GM12875 (cell line): Measurements from ENCODE around the gene PEAK1.
"Not testable (repeated sequence)": the region's sequence is repeated elsewhere in the genome, so short reads cannot be mapped to it uniquely, and the experiment has no call there.

Experiments
- H3K4me3 ChIP-seq: one replicate; pipeline ENCODE4 v1.5.1; 2011; ENCODE audit warnings: low read depth, low read length, control low read depth
- TF ChIP-seq, protein P1 (sequence below): IDR thresholded peaks from 2 replicates; pipeline ENCODE4 v1.5.1; 2011; ENCODE audit warnings: low read depth, mild to moderate bottlenecking, control low read depth, inconsistent platforms, low read length, moderate library complexity, borderline replicate concordance; ENCODE audit not compliant: insufficient read depth

The PEAK1 gene

GRCh38 chr15:77168616-77169015 lies 251.3 kb downstream of the PEAK1 start:
- TF ChIP-seq, protein P1, sequence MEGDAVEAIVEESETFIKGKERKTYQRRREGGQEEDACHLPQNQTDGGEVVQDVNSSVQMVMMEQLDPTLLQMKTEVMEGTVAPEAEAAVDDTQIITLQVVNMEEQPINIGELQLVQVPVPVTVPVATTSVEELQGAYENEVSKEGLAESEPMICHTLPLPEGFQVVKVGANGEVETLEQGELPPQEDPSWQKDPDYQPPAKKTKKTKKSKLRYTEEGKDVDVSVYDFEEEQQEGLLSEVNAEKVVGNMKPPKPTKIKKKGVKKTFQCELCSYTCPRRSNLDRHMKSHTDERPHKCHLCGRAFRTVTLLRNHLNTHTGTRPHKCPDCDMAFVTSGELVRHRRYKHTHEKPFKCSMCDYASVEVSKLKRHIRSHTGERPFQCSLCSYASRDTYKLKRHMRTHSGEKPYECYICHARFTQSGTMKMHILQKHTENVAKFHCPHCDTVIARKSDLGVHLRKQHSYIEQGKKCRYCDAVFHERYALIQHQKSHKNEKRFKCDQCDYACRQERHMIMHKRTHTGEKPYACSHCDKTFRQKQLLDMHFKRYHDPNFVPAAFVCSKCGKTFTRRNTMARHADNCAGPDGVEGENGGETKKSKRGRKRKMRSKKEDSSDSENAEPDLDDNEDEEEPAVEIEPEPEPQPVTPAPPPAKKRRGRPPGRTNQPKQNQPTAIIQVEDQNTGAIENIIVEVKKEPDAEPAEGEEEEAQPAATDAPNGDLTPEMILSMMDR: no peak
- H3K4me3 ChIP-seq: no peak overlapping the region

GRCh38 chr15:77168141-77168540 lies 251.8 kb downstream of the PEAK1 start:
- TF ChIP-seq, protein P1: no peak
- H3K4me3 ChIP-seq: no peak overlapping the region

DNA sequence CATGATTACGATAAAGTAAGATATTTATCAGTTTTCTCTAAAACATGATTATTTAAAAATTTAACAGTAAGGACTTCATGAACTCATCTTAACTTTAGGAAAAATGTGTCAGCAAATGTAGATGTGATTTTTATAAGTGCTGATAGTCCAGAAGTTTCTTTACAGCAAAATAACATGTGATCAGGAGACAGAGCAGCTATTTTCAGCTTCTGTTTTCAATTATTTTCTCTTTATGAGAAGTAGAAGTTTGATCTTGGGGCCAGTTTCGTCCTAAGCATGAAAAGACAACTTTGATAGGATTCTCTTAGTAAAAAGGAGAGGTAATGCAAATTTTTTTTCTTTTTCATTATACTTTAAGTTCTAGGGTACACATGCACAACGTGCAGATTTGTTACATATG lies 252.5 kb downstream of the PEAK1 start:
- TF ChIP-seq, protein P1: no peak

DNA sequence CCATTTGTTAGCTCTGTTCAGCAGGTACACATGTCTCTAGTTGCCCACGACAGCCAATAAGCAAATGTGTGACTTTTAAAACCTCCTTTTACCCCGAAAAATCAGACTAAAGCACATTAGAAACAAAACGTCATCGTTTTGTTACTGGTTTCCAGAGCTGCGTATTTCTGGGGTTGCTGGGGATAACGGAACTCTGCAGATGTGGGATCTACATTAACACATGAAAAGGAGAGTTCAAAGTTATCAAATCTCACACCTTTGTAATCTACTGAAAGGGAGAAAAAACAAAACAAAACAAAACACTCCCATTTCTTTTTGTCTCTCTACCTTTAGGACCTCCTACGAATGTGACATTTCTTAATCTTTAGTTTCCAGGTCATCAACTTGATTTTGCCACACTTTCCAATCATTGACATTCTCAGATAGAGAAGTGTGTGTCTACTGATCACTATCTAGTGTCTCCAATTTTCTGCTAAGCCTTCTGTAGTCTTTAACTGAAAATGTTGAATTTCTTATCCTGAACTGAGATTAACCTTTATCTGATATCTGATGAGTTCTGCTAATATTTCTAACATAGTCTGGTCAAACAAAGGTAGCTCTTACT lies 256.0 kb downstream of the PEAK1 start:
- TF ChIP-seq, protein P1: no peak
- no peak overlapping the region for H3K4me3 ChIP-seq

More for the DNA sequence above, 252.5 kb downstream of the PEAK1 start:
- no peak overlapping the region for H3K4me3 ChIP-seq

DNA sequence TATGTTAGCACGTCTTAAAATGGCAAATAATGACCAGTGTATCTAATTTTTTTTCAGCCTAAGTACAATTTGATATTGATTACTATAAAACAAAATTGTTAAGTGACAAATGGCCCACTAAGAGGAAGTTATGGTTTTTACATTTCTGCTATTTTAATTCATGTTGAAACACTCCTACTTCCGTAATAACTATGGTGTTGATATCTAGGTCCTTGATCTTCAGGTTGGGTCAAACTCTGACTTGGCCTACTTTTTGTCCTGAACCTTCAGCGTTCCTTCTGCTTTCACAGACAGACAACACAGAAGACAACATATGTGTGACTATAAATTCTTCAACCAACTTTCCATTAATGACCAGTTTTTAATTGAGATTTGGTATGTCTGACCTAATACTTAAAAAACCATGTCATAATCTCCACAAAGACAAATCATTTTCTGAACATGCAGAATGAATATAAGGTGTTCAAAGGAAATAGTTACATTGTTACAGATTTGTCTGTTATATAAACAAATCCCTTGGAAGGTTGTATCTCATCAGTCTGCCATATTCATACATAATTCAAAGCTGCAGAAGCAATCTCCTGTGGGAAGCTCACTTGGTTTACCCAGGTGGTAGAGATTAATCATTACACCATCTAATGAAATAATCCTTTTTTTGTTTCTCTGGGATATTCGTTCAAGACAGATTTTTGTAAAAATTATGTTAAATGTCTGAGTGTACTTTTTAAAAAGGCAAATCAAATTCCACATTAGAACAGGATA lies 256.9 kb downstream of the PEAK1 start:
- no peak overlapping the region for H3K4me3 ChIP-seq
- TF ChIP-seq, protein P1: no peak

- TF ChIP-seq, protein P1: no peak
- H3K4me3 ChIP-seq: no peak overlapping the region
These were observed 259.1 kb downstream of the PEAK1 start for GRCh38 chr15:77160562-77161478.

DNA sequence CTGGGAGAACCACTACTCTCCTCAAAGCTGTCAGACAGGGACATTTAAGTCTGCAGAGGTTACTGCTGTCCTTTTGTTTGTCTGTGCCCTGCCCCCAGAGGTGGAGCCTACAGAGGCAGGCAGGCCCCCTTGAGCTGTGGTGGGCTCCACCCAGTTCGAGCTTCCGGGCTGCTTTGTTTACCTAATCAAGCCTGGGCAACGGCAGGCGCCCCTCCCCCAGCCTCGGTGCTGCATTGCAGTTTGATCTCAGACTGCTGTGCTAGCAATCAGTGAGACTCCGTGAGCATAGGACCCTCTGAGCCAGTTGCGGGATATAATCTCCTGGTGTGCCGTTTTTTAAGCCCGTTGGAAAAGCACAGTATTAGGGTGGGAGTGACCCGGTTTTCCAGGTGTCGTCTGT lies 263.9 kb downstream of the PEAK1 start:
- H3K4me3 ChIP-seq: not testable (repeated sequence)
